CD4-positive, alpha-beta T cell treated with Interleukin-17A for 1 hour (primary cell): Measurements from ENCODE around the gene UBL5.
"Not testable (repeated sequence)": the region's sequence is repeated elsewhere in the genome, so short reads cannot be mapped to it uniquely, and the experiment has no call there.

Source experiments
- DNase-seq: peaks from one replicate; pipeline ENCODE4 v3.0.0-alpha.2; 2020

The UBL5 gene

GRCh38 chr19:9818175-9818733, 9.5 kb upstream of the UBL5 start:
- DNase-seq, result no peak

- peak; percentile 100 for DNase-seq
Measured at GRCh38 chr19:9818734-9819595, 8.8 kb upstream of the UBL5 start, which contains the start of gene FBXL12. Gene FBXL12 (minus strand): TSS chr19:9819079. CDS start chr19:9818813, 266 bp downstream.

GRCh38 chr19:9819596-9819909, 8.2 kb upstream of the UBL5 start:
- no peak for DNase-seq

GRCh38 chr19:9820034-9820433, 7.7 kb upstream of the UBL5 start:
- not testable (repeated sequence) for DNase-seq

- no peak for DNase-seq
Measured at GRCh38 chr19:9823816-9824215, 3.9 kb upstream of the UBL5 start.

- DNase-seq, result no peak
Measured at GRCh38 chr19:9828551-9829063, 889 bp downstream of the UBL5 start.

GRCh38 chr19:9834307-9834725, 6.6 kb downstream of the UBL5 start:
- DNase-seq, result no peak

GRCh38 chr19:9834726-9835506, 7.2 kb downstream of the UBL5 start, which contains the start of gene PIN1:
Gene PIN1 (plus strand): TSS chr19:9835318. CDS start chr19:9835345, 27 bp downstream.
- peak; percentile 99 for DNase-seq

GRCh38 chr19:9835507-9835949, 7.8 kb downstream of the UBL5 start:
- DNase-seq, result no peak

- no peak for DNase-seq
Measured at GRCh38 chr19:9836021-9836420, 8.3 kb downstream of the UBL5 start.

GRCh38 chr19:9838324-9838723, 10.6 kb downstream of the UBL5 start:
- DNase-seq, result no peak

- DNase-seq, result no peak
Measured at GRCh38 chr19:9839415-9839814, 11.7 kb downstream of the UBL5 start.

- DNase-seq, result no peak
Measured at GRCh38 chr19:9842834-9843625, 15.3 kb downstream of the UBL5 start.

GRCh38 chr19:9843626-9844273, 16.0 kb downstream of the UBL5 start:
- DNase-seq, result not testable (repeated sequence)

- peak; percentile 40 for DNase-seq
Measured at GRCh38 chr19:9847087-9847671, 19.5 kb downstream of the UBL5 start.

GRCh38 chr19:9848060-9848459, 20.3 kb downstream of the UBL5 start:
- peak; percentile 48 for DNase-seq

- no peak for DNase-seq
Measured at GRCh38 chr19:9848762-9849161, 21.0 kb downstream of the UBL5 start.

GRCh38 chr19:9849791-9850190, 22.1 kb downstream of the UBL5 start:
- no peak for DNase-seq

GRCh38 chr19:9850235-9850959, 22.7 kb downstream of the UBL5 start:
- no peak for DNase-seq

GRCh38 chr19:9854282-9854846, 26.6 kb downstream of the UBL5 start:
- DNase-seq, result no peak
